Stimulated activated CD8-positive, alpha-beta memory T cell treated with anti-CD3 and anti-CD28 coated beads, Interleukin-4, amount 100 ng/mL, for 4 hours (primary cell): Measurements from ENCODE around the gene SARDH.
"Not testable (repeated sequence)": the region's sequence is repeated elsewhere in the genome, so short reads cannot be mapped to it uniquely, and the experiment has no call there.

Source experiments
- DNase-seq, 2 donors: peaks; one replicate each; pipeline ENCODE4 v3.0.0-alpha.2; 2020; ENCODE audit warnings: low read depth in 2 of 2, low spot score in 1 of 2

The SARDH gene

DNA sequence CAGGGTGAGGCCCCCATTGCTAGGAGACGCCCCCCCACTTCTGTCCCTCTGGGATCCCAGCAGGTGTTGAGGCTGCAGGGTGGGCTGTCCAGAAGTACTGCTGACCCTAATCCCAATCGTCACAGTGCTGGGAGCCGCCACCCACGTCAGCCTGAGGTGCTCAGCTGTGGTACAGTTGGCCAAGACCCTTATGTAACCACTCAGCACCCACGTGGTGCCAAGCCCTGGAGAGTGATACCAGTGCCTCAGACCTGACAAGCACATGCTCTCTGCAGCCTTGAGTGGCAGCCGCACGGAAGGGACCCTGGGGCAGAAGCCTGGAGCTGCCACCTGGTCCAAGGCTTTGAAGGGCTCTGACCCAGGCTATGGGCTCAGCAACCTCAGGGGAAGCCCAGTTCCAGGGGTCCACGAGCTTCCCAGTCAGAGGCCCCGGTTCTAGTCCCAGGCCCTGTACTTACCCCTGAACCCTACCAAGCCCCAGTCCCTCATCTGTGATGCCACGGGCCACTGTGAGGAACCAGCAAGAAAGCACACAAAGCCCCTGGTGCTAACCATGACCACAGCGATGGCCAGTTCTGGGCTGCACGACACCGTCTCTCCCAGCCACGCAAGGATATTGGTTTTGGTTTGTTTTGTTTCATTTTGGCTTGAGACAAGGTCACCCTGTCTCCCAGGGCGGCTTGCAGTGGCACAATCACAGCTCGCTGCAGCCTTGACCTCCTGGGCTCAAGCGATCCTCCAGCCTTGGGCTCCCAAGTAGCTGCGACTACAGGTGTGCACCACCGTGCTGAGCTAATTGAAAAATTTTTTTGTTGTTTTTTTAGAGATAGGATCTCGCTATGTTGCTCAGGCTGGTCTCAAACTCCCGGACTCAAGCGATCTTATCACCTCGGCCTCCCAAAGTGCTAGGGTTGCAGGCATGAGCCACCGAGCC, 51.2 kb downstream of the SARDH start:
- DNase-seq = no peak

DNA sequence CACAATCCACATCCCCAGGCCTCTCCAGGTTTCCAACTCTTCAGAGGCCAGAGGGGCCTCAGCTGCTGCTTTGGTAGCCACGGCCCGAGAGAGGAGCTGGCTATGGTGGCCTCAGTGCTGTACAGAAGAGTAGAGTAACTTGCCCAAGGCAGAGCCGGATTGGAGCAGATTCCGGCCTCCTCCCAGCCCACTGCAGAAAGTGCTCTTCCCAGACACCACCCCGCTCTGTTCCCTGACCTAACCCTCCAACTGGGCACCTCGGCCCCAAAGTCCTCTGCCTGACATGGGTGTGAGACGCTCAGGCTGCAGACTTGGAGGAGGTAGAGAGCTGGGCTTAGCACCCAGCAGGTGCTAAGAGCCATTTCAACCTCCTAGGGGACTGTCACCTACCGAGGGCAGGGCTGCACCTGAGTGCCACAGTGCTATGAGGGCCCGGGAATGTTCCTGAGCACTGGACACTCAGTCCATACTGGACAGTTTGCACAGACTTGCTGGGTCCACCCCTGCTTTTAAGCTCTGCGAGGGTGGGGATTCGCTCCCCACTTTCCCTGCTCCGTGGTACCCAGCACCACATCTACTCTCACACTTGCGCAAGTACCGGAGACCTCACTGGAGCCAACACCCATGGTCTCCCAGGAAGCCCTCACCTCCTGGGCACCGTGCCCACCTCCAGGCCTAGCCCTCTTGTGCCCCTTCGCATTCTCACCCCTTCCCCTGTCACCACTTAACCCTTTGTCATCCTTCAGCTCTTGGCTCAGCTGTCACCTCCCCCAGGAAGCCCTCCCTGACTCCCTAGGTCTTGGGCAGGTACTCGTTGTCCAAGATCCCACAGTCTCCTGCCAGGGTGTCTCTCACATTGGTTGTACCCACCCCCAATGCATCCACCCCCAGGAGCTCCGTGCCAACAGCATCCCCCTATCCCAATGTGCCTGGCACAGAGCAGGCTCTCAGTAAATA, 52.2 kb downstream of the SARDH start:
- DNase-seq = no peak

DNA sequence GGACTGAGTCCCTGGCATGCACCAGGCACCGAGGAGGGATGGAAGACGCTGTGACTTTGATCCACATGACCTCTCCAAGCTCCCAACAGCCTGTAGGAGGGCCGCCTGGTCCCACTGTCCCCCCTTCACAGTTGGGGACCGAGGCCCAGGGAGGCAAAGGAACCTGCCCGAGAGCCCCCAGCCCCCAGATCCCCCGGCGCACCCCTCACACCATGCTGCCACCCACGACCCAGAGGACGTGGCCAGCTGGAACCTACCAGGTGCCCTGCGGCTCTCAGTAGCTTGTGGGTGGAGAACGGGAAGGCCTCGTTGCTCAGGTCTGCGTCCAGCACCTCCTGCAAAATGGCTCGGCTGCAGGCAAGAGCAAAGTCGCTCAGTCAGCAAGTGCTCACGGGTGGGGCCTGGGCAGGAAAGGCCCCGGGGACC, 53.2 kb downstream of the SARDH start:
- DNase-seq = no peak

DNA sequence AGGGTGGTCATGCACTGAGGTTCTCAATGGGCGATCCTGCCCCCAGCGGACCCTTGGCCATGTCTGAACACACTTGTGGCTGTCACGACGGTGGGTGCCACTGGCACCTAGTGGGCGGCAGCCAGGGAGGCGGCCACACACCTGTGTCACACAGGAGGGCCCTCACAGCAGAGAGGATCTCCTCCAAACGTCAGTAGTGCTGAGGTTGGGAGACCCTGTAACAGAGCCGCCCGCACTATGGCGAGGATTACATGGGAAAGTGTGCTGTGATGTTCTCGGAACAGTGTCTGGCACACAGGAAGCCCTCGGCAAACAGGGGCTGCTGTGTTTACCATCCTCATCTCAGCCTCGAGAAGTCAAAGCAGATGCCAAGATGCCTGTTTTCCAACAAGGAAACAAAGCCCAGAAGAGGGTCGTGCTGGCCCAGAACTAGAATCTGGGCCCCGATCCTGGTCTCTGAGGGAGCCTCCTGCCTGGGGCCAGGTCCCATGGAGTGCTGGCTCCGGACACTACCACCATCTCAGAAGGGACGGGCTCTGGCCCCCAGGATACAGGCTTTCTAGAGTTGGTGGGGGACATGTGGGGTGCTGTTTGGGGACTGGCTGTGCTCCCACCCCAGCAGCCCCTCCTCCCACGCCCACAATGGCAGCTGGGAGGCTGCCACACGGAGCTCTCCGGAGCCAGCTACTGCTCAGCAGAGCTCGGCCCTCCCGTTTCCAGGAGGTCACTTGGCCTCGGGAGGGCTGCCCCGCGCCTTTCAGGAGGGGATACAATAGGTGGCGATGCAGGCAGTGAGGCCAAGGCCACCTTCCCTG, 53.8 kb downstream of the SARDH start:
- DNase-seq = no peak

DNA sequence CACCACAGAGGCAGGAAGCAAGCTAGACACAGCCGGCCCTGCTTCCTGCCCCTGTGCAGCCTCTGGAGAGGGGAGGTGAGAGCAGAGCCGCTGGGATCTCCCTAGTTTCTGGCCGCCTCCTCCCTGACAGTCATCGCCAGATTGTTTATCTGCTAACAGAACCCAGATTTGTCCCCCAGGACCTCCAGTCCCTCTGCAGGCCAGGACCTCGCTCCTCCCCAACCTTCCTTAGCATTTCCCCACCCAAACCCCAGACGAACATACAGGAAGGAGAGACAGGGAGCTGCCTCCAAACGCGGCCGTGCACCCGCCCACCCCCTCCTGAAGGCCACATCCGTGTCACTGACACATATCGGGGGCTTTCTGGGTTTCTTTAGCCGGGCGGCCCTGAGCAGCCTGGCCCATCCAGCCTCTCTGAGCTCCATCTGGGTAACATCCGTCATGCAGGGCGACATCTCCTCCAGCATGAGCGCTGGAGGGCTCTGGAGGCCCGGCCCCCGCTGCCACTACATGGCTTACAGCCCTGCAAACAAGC, 54.5 kb downstream of the SARDH start:
- DNase-seq = peak in 1 of 2 donors; percentile 40

DNA sequence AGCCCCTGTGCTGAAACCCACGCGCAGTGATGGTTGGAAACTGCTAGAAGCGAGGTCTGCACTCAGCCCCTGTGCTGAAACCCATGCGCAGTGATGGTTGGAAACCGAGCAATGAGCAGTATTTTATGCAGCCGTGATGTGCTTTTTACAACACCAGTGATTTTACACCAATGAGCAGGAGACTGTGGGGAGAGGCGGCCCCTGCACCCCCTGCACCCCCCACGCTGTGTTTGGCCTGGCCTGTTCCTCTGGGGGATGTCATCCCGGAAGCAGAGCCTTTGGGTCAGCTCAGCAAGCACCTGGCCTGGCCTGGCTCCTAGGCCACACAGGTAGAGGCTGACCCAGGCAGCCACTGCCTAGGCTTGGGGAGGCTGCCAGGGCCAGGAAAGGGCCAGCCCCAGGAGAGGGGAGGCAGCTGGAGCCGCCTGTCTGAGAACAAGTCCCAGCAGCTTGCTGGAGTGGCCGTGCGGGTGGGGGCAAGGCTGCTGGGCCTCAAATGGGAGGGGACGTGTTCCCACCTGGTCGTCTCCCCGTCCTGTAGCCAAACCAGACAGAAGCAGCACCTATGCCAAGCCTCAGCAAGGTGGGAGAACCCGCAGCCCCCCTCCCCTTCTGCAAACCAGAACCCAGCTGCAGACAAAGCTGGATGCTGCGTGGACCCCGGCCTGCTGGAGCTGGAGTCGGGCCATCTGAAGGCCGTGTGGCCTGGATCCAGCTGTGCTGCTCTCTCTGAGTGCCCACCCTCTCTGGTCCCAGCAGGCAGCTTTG, 55.1 kb downstream of the SARDH start:
- no peak for DNase-seq

DNA sequence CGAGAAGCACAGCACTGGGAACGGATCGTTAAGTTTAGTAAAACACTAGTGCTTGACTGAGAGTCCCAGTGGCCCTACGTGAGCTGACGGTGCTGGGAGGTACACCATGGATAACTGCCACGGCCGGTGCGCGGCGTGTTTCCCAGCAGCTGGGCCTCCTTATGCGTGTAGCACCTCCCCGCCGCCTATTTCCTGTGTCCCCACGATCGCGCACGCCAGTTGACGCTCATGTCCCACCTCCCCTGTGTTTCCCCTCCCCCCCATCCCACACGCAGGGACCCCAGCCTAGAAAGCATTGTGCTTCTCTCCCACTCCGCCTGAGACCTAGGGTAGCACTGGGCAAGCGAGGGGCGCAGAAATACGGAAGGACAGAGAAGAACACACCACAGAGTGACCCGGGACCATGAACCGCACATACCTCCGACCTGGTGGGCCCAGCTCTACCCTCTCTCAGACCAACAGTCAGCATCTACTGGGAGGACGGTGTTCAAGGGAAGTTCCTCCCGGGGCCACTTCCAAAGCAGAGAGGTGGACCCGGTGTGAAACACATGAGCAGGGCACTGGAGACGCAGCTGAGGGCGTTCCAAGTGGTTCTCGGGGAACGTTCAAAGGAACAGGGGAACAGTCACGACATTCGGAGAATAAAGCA, 56.4 kb downstream of the SARDH start:
- DNase-seq = no peak

DNA sequence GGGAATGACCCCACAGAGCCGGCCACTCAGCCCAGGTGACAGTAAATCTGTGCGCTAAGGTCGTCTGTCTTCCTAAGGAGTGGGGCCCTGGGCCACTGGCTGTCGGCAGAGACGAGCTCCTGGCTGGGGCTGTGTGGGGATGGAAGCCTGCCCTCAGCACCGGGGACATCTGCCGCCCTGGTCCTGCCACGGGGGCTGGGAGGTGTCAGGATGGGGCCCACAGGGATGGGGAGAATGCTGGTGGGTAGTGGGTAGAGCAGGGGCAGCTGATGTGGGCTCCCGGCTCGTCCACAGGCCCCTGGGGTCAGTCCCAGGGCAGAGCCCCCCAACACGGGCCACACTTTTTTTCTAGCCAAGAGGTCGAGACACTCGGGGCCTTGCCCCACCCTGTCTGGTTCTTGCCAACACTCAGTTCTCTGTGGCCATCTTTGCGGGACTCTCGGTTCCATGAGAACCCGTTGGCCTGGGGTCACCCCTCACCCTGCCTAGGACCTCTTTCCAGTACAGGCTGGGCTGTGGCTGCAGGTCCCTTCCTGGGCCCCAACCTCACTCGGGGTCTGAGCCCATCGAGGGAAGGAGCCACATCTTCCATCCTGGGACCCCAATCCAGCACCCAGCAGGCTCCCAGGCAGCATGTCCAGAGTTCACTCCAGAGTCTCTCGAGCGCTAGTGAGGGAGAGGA, 57.0 kb downstream of the SARDH start:
- no peak for DNase-seq

DNA sequence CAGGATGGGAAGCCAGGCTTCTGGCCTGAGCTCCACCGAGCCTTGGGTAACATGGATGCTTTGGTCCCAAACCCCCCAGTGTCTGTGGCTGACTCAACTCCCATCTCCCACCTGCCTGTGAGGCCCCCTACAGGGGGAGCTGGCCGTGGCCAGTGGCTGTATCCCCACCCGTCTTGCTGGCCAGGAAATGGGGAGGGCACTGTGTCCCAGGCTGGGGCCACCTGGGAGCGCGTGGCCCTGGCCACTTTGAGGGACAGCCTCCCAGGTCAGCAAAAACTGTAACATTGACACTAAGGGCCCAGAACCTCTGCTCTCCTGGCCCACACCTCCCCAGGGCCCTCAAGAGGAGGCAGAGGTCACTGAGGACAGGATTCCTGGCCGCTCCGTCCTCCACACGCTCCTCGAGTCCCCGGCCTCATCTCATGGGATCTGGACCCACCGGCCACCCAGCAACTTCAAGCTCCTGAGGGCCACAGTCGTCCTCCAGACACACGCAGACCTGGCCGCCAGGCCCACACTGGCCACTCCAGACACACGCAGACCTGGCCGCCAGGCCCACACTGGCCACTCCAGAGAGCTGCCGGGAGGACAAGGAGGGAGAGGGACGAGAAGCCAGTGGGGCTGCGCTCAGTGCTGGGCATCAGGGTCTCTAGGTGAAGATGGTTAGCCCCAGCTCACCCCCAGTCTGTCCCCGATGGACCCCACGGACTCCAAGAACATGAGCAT, 57.7 kb downstream of the SARDH start:
- no peak for DNase-seq

DNA sequence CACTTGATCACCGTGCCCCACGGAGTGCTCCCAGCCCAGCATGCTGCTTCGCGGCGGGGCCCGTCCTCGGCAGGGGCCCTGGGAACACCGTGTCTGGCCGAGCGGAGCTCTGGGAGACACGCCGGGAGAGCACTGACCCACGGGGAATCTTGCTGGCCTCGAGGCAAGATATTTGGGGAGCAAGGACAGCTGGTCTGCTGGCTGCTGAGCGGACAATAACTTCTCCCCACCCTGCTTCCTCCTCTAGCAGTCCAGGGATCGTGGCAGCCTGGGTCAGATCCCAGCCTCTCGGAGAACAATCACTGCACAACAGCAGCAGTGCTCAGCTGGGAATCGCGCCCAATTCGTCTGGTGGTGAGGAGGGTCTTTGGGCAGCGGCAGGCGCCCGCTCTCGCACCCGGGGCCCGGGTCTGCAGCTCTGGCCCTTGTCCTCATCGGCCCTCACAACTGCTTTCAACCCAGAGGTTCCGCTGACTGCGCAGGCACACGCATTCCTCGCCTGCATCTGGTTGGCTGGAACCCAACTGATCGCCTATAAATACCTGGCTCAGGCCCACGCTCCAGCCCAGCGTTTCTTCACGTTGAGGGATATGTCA, 58.6 kb downstream of the SARDH start:
- no peak for DNase-seq

DNA sequence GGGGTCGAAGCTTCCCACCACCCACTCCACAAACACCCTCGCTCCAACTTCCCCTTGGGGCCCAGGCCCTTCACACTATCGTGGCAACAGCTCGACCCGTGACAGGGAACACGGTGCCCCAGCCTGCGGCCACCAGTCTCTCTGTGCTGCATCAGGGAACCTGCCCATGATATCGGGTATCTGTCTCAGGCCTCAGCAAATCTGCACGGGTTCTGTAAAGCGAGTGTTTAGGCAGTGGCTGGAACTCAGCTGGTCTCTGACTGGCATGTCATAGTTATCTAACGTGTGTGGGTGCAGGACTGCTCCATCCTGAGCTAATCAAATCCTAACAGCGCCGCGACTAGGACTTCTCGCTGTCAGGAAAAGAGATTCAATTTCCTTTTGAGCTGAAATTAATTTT, 59.1 kb downstream of the SARDH start:
- no peak for DNase-seq

DNA sequence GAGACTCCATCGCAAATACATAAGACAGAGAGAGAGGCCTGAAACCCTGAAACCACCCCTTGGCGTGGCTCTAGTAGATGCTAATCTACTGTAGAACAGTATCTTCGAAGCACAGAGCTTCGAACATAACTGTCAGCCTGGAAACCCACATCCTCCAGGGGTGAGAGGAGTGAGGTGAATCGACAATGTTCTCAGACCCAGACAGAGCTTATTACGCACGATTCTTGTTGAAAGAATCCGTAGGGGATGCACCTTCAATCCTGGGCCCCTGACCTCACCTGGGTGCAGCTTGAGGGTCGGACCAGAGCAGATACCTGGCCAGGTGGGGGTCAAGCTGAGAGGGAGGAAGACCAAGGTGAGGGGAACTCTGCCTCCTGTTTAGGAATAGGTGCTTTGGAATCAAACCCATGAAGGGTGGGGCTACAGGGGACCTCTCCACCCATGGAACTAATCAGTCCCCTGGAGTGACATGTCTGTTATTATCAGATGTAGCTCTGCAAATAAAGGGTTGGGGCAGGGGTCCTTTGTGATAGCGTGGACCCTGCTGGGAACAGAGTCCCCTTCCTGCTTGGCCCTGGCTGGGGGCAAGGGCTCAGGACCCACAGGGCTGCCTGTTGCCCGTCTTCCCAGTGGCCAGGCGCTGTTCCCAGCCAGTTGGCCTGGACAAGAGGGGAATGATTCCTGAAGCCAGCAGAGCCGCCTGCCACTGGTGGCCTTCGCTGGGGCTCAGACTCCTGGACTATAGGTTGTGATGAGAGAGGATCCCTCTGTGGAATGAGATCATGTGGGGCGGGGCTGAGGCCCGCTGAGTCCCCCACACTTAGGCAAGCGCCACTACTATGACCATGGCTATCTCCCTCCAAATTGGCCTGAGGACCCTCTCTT, 60.8 kb downstream of the SARDH start:
- DNase-seq = no peak

DNA sequence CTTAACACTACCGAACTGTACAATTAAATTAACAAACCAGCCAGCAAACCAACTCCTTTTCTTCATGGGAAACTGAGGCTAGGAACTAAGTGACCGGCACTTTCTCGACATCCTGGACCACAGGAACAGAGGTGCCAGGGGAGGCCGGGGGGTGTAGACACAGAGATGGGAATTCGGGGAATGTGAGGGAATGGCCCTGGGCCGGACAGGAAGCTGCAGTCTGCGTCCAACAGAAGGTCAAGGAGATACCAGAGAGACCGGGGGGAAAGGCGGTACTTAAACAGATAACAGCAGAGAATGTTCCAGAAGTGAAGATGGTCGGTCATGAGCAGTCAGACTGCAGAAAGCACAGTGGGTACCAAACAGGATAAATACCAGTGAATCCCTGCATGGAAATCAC, 61.7 kb downstream of the SARDH start:
- no peak for DNase-seq

DNA sequence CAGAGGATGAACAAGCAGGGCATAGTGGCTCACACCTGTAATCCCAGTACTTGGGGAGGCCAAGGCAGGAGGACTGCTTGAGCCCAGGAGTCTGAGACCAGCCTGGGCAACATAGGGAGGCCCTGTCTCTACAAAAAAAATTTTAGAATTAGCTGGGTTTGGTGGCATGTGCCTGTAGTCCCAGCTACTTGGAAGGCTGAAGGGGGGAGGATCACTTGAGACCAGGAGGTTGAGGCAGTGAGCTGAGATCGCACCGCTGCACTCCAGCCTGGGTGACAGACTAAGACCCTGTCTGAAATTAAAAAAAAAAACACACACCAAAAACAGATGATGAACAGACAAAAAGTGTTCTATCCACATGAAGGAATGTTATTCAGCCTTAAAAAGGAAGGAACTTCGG, 62.4 kb downstream of the SARDH start:
- DNase-seq = not testable (repeated sequence)

DNA sequence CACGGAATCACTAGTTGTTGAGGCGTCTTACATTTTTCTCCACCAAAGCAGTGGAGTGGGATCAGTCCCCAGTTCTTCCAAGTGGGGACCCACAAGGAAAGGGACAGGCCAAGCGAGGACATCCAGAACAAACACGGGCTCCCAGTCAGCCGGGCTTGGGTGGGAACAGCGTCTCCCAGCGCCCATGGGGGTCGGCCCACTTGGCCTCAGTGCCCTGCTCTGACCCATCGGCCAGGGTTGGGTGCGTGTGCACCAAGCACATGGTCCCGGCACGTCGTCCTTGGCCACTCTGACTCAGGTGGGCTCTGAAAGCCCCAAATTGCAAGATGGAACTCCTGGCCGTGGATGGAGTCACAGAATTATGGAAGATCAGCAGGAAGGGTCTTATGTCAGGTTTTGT, 64.1 kb downstream of the SARDH start:
- DNase-seq = no peak

DNA sequence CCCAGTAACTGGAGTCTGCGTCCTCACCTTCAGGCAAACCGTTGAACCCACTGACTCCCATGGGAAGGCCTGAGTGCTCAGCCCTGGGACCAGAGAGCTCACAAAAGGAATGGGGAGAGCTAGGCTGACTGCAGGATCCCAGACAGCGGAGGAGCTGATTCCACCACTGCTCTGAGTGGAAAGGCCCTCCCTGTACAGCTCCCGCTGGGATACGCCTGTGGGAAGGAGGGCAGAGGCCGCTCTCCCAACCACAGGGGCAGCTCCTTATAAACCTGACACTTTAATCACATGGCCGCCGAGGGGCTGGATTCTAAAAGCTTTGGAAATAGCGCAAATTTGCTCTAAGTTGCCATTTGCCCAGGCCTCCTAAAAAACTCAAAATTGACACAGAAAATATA, 64.9 kb downstream of the SARDH start:
- DNase-seq = no peak
